HG02938 (cell line): Measurements from ENCODE around the gene FYCO1.

Experiments used
- ATAC-seq: cut with Tn5 transposase; IDR thresholded peaks from one replicate; pipeline ENCODE4 v1.9.1; 2021; ENCODE audit warnings: mild to moderate bottlenecking, moderate library complexity; ENCODE audit not compliant: unreplicated experiment

The FYCO1 gene

GRCh38 chr3:45985532-45986302 is 9.9 kb downstream of the FYCO1 start:
- no peak for ATAC-seq

- ATAC-seq = no peak
Measured at GRCh38 chr3:45984331-45985312, 11.0 kb downstream of the FYCO1 start.

- no peak for ATAC-seq
Measured at GRCh38 chr3:45983770-45984169, 11.9 kb downstream of the FYCO1 start.

- no peak for ATAC-seq
Measured at GRCh38 chr3:45981346-45982074, 14.1 kb downstream of the FYCO1 start.

GRCh38 chr3:45980819-45981218 is 14.8 kb downstream of the FYCO1 start:
- ATAC-seq = no peak

- no peak for ATAC-seq
Measured at GRCh38 chr3:45980229-45980813, 15.3 kb downstream of the FYCO1 start.

GRCh38 chr3:45979378-45979777 is 16.2 kb downstream of the FYCO1 start:
- ATAC-seq = no peak

- no peak for ATAC-seq
Measured at GRCh38 chr3:45978006-45978761, 17.4 kb downstream of the FYCO1 start.

GRCh38 chr3:45976191-45977091 is 19.2 kb downstream of the FYCO1 start:
- no peak for ATAC-seq

GRCh38 chr3:45975686-45976085 is 19.9 kb downstream of the FYCO1 start:
- no peak for ATAC-seq

- ATAC-seq = no peak
Measured at GRCh38 chr3:45974686-45975085, 20.9 kb downstream of the FYCO1 start.

- no peak for ATAC-seq
Measured at GRCh38 chr3:45972534-45973402, 22.9 kb downstream of the FYCO1 start.

GRCh38 chr3:45969953-45970352 is 25.7 kb downstream of the FYCO1 start:
- no peak for ATAC-seq

- no peak for ATAC-seq
Measured at GRCh38 chr3:45969116-45969515, 26.5 kb downstream of the FYCO1 start.

GRCh38 chr3:45968706-45969105 is 26.9 kb downstream of the FYCO1 start:
- ATAC-seq = no peak

GRCh38 chr3:45968149-45968548 is 27.5 kb downstream of the FYCO1 start:
- ATAC-seq = no peak

- ATAC-seq = no peak
Measured at GRCh38 chr3:45967724-45968123, 27.9 kb downstream of the FYCO1 start.
